Measurements from ENCODE around the gene DENND1A. TPM values are rescaled to one million over a fixed set of nuclear protein-coding genes. Genes with fewer than 3 reads are reported as not detected.

Gene DENND1A
- polyA plus RNA-seq, 2 of the 4 experiments (the other 2 are of a cell fraction) = 15.1 to 21.9 TPM

GRCh38 chr9:123678878-123679329, 251.0 kb downstream of the DENND1A start (continued):
- no peak for TF ChIP-seq RNF2 (IDR thresholded peaks at IDR 0.05; ENCODE audit: borderline replicate concordance, low read depth)
- no peak for TF ChIP-seq JUNB (IDR thresholded peaks at IDR 0.05)
- no peak for TF ChIP-seq ZNF302 (CRISPR knock-in tag; IDR thresholded peaks at IDR 0.05)
- TF ChIP-seq MAFK (IDR thresholded peaks at IDR 0.05; ENCODE audit: partially characterized antibody) = no peak
- no peak for TF ChIP-seq NPAS2 (CRISPR knock-in tag; IDR thresholded peaks at IDR 0.05; ENCODE audit: borderline replicate concordance)
- no peak for TF ChIP-seq RARB (CRISPR knock-in tag; IDR thresholded peaks at IDR 0.05)
- no peak for TF ChIP-seq HOXB13 (CRISPR knock-in tag; IDR thresholded peaks at IDR 0.05; ENCODE audit: low read depth)

GRCh38 chr9:123678038-123678877, 251.7 kb downstream of the DENND1A start:
- FAIRE-seq = no peak

More at GRCh38 chr9:123678038-123678877, 251.7 kb downstream of the DENND1A start:
- ChIA-PET CTCF (interaction anchor here (1.0 kb wide), 1 partner anchor 16 kb away, joined by 4 read pairs; no protein-coding TSS in a partner anchor), POLR2A (no interaction called here)
- Histone ChIP-seq H3K4me1 (peaks cover 23% of the 10 kb centered on the region), H3K4me3 (no peak overlapping the region), H3K4me2 (peak overlapping the region; percentile 64), H3K27ac (peak overlapping the region in 1 of 2 experiments; percentile 44; a peak in 2 of 6 replicates), H3K9me3 (peaks cover 10% of the 10 kb centered on the region; the same call in 2 of the 3 replicates)
- TF ChIP-seq KDM1A (IDR thresholded peaks at IDR 0.05; ENCODE audit: low read depth) (no peak), HDAC2 (IDR thresholded peaks at IDR 0.05) (no peak), CBX8 (IDR thresholded peaks at IDR 0.05) (no peak), FOSB (CRISPR knock-in tag; IDR thresholded peaks at IDR 0.05) (no peak), EHF (CRISPR knock-in tag; IDR thresholded peaks at IDR 0.05) (no peak), NPAS2 (CRISPR knock-in tag; IDR thresholded peaks at IDR 0.05; ENCODE audit: borderline replicate concordance) (no peak), GATA3 (IDR thresholded peaks at IDR 0.05; ENCODE audit: borderline replicate concordance) (peak; percentile 42; the same call in 1 of the 2 replicates), REST (IDR thresholded peaks at IDR 0.05) (no peak), HOXB5 (CRISPR knock-in tag; IDR thresholded peaks at IDR 0.05) (no peak), ESRRA (IDR thresholded peaks at IDR 0.05; ENCODE audit: borderline replicate concordance, low read length) (no peak), SREBF2 (IDR thresholded peaks at IDR 0.05) (no peak), SMC3 (IDR thresholded peaks at IDR 0.05) (no peak), TFCP2L1 (CRISPR knock-in tag; IDR thresholded peaks at IDR 0.05) (no peak), MAX (IDR thresholded peaks at IDR 0.05) (peak; percentile 46; the same call in 1 of the 2 replicates)
- TF ChIP-seq, protein P1, sequence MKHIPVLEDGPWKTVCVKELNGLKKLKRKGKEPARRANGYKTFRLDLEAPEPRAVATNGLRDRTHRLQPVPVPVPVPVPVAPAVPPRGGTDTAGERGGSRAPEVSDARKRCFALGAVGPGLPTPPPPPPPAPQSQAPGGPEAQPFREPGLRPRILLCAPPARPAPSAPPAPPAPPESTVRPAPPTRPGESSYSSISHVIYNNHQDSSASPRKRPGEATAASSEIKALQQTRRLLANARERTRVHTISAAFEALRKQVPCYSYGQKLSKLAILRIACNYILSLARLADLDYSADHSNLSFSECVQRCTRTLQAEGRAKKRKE (CRISPR knock-in tag; IDR thresholded peaks at IDR 0.05; ENCODE audit: low read depth) = no peak
- WGBS (ENCODE audit: missing lambda C conversion rate) = 29% methylated on average over 15 of the region's 15 CpGs
- peak in 1 of 2 experiments; percentile 47 for DNase-seq (ENCODE audit: low read depth in 1 of 2, low spot score in 1 of 2)
- peak; percentile 70 to 74; a peak in 5 of 6 replicates for ATAC-seq
